Measurements from ENCODE around the gene PRKG1.

Gene PRKG1

GRCh38 chr10:51707392-51707791, 633.1 kb downstream of the PRKG1 start:
- Histone ChIP-seq H3K36me3 (ENCODE audit: control insufficient read depth, insufficient read depth, low read length) (no peaks in the 10 kb centered on the region), H3K9me3 (ENCODE audit: control insufficient read depth, low read length) (no peaks in the 10 kb centered on the region), H3K27ac (ENCODE audit: low read depth, low read length, severe bottlenecking) (no peak overlapping the region), H3K4me3 (ENCODE audit: extremely low read depth, insufficient read depth, low read length, poor library complexity, severe bottlenecking) (no peak overlapping the region), H3K4me1 (ENCODE audit: control insufficient read depth, insufficient read depth, low read length, poor library complexity, severe bottlenecking) (peaks cover 4% of the 10 kb centered on the region)
- 94 to 100% methylated on average over 1 to 6 of the region's 6 CpGs for WGBS, 2 experiments (ENCODE audit: insufficient coverage in 2 of 2)

GRCh38 chr10:51707821-51708424, 633.6 kb downstream of the PRKG1 start:
- no peak overlapping the region for H3K27ac ChIP-seq (ENCODE audit: low read depth, low read length, severe bottlenecking)
- WGBS, 2 experiments (ENCODE audit: insufficient coverage in 2 of 2) = 92 to 100% methylated on average over 2 of the region's 5 CpGs
- H3K9me3 ChIP-seq (ENCODE audit: control insufficient read depth, low read length) = no peaks in the 10 kb centered on the region
- H3K36me3 ChIP-seq (ENCODE audit: control insufficient read depth, insufficient read depth, low read length) = no peaks in the 10 kb centered on the region
- H3K4me1 ChIP-seq (ENCODE audit: control insufficient read depth, insufficient read depth, low read length, poor library complexity, severe bottlenecking) = peaks cover 4% of the 10 kb centered on the region
- no peak overlapping the region for H3K4me3 ChIP-seq (ENCODE audit: extremely low read depth, insufficient read depth, low read length, poor library complexity, severe bottlenecking)

GRCh38 chr10:51708609-51709008, 634.3 kb downstream of the PRKG1 start:
- H3K27ac ChIP-seq (ENCODE audit: low read depth, low read length, severe bottlenecking) = no peak overlapping the region
- H3K36me3 ChIP-seq (ENCODE audit: control insufficient read depth, insufficient read depth, low read length) = no peaks in the 10 kb centered on the region
- H3K4me3 ChIP-seq (ENCODE audit: extremely low read depth, insufficient read depth, low read length, poor library complexity, severe bottlenecking) = no peak overlapping the region
- WGBS, 2 experiments (ENCODE audit: insufficient coverage in 2 of 2) = 100% methylated on average over 1 to 2 of the region's 2 CpGs
- no peaks in the 10 kb centered on the region for H3K9me3 ChIP-seq (ENCODE audit: control insufficient read depth, low read length)
- H3K4me1 ChIP-seq (ENCODE audit: control insufficient read depth, insufficient read depth, low read length, poor library complexity, severe bottlenecking) = peaks cover 4% of the 10 kb centered on the region

DNA sequence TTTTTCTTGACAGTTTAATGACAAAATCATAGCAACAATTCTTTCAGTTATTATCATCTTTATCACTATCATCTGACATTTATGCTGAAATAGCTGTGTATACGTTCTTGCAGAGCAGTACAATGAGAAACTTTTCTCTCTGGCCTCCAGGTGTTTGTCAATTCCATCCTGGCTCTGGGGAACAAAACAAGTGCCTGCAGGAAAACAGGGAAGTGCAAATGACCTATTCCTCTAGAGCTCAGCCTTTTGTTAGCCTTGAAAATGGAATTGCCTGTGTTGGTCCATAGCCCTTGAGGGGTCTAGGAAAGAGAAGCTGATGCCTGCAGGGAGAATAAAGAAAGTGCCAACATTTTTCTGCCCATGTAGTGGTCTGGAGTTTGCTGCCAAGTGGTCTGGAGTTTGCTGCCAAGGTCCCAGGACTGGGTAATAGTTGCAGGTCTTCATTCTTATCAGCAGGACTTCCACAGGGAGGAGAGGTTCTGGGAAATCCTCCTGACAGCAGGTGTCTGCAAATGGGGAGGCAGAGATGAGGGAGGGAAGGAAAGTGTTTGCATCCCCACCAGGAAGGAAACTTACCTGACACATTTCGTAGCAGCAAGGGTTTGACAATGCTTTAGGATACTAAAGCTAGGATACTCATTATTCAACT, 635.2 kb downstream of the PRKG1 start:
- Histone ChIP-seq H3K36me3 (ENCODE audit: control insufficient read depth, insufficient read depth, low read length) (no peaks in the 10 kb centered on the region), H3K27ac (ENCODE audit: low read depth, low read length, severe bottlenecking) (no peak overlapping the region), H3K4me1 (ENCODE audit: control insufficient read depth, insufficient read depth, low read length, poor library complexity, severe bottlenecking) (peaks cover 4% of the 10 kb centered on the region), H3K9me3 (ENCODE audit: control insufficient read depth, low read length) (no peaks in the 10 kb centered on the region), H3K4me3 (ENCODE audit: extremely low read depth, insufficient read depth, low read length, poor library complexity, severe bottlenecking) (no peak overlapping the region)
- WGBS, 2 experiments (ENCODE audit: insufficient coverage in 2 of 2) = 63 to 100% methylated on average over 1 of the region's 2 CpGs

DNA sequence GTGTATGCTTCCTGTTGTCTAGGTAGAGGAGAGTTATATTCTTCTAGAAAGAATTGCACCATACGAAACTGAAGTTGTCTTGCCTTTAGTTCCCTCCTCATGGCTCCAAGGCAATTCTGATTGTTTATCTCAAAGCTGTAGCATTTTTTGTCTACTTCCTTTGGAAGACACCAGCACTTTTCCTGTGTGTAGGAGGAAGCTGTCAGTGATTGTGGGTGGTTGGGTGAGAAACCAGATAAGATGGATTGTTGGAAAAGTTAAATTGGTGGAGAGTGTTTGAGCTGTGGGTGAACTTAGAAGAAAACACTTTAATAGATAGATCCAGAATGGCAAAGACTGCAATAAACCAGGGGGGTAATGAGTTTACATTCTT, 637.2 kb downstream of the PRKG1 start:
- no CpG with 5 or more reads among the region's 1 CpG for WGBS, 2 experiments (ENCODE audit: insufficient coverage in 2 of 2)
- no peaks in the 10 kb centered on the region for H3K9me3 ChIP-seq (ENCODE audit: control insufficient read depth, low read length)
- peak overlapping the region; percentile 58 for H3K27ac ChIP-seq (ENCODE audit: low read depth, low read length, severe bottlenecking)
- H3K4me3 ChIP-seq (ENCODE audit: extremely low read depth, insufficient read depth, low read length, poor library complexity, severe bottlenecking) = no peak overlapping the region
- peaks cover 4% of the 10 kb centered on the region for H3K4me1 ChIP-seq (ENCODE audit: control insufficient read depth, insufficient read depth, low read length, poor library complexity, severe bottlenecking)
- H3K36me3 ChIP-seq (ENCODE audit: control insufficient read depth, insufficient read depth, low read length) = no peaks in the 10 kb centered on the region

DNA sequence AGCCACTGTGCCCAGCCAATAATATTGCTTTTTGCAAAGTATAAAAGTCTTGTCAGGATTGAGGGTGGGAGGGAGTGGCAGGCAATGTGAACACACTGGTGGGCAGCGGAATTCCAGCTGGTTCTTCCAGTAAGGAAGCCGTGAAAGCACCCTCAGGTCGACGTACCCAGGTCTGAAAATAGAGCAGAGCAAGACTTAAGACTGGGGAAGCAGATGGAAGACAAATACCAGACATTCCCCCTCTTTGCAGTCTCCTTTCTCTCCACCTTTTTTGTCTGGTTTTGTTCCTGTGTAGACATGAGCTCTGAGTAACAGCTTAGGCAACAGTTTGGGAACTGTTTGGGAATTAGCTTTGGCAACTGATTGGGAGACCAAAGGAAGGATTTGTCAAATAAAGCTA, 642.7 kb downstream of the PRKG1 start:
- WGBS, 2 experiments (ENCODE audit: insufficient coverage in 2 of 2) = 94 to 100% methylated on average over 1 to 4 of the region's 4 CpGs
- H3K27ac ChIP-seq (ENCODE audit: low read depth, low read length, severe bottlenecking) = no peak overlapping the region
- no peaks in the 10 kb centered on the region for H3K9me3 ChIP-seq (ENCODE audit: control insufficient read depth, low read length)

DNA sequence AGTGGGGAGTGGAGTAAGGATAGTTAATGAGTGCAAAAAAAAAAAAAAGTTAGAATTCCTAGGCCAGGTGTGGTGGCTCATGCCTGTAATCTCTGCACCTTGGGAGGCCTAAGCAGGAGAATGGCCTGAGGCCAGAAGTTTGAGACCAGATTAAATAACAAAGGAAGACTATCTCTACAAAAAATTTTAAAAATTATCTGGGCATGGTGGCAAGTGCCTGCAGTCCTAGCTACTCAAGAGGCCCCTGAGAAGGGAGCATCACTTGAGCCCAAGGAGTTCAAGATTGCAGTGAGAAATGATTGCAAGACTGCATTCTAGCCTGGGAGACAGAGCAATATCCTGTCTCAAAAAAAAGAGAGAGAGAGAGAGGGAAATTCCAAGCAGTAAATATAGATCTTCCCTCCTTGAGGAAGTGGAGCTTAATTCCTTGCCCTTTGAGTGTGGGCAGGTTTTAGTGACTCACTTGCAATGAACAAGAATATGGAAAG, 644.6 kb downstream of the PRKG1 start:
- H3K9me3 ChIP-seq (ENCODE audit: control insufficient read depth, low read length) = no peaks in the 10 kb centered on the region
- H3K4me1 ChIP-seq (ENCODE audit: control insufficient read depth, insufficient read depth, low read length, poor library complexity, severe bottlenecking) = peaks cover 7% of the 10 kb centered on the region
- H3K4me3 ChIP-seq (ENCODE audit: extremely low read depth, insufficient read depth, low read length, poor library complexity, severe bottlenecking) = no peak overlapping the region
- no peaks in the 10 kb centered on the region for H3K36me3 ChIP-seq (ENCODE audit: control insufficient read depth, insufficient read depth, low read length)
- H3K27ac ChIP-seq (ENCODE audit: low read depth, low read length, severe bottlenecking) = no peak overlapping the region

More for the DNA sequence above, 642.7 kb downstream of the PRKG1 start:
- Histone ChIP-seq H3K4me3 (ENCODE audit: extremely low read depth, insufficient read depth, low read length, poor library complexity, severe bottlenecking) (no peak overlapping the region), H3K4me1 (ENCODE audit: control insufficient read depth, insufficient read depth, low read length, poor library complexity, severe bottlenecking) (peaks cover 7% of the 10 kb centered on the region), H3K36me3 (ENCODE audit: control insufficient read depth, insufficient read depth, low read length) (no peaks in the 10 kb centered on the region)

DNA sequence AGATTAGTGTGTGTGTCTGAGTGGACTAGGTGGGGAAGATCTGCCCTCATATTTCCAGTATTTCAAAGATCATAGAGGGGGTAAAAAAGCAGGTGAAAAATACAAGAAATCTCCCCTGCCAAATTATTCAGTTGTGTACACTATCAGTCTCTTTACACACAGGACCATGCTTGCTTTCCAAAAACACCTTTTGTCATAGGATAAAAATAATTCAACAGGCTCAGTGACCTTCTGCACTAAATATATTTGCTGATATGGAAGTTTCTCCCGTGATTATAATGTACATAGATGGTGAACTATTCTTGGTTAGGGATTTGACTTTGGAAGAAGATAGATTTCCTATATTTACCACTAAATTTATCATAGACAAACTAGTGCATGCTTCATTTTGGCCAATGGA, 649.8 kb downstream of the PRKG1 start:
- no CpG with 5 or more reads among the region's 1 CpG for WGBS, 2 experiments (ENCODE audit: insufficient coverage in 2 of 2)
- H3K4me1 ChIP-seq (ENCODE audit: control insufficient read depth, insufficient read depth, low read length, poor library complexity, severe bottlenecking) = peaks cover 1% of the 10 kb centered on the region
- no peaks in the 10 kb centered on the region for H3K9me3 ChIP-seq (ENCODE audit: control insufficient read depth, low read length)
- no peak overlapping the region for H3K27ac ChIP-seq (ENCODE audit: low read depth, low read length, severe bottlenecking)
- no peak overlapping the region for H3K4me3 ChIP-seq (ENCODE audit: extremely low read depth, insufficient read depth, low read length, poor library complexity, severe bottlenecking)
- H3K36me3 ChIP-seq (ENCODE audit: control insufficient read depth, insufficient read depth, low read length) = no peaks in the 10 kb centered on the region

GRCh38 chr10:51729822-51730555, 655.7 kb downstream of the PRKG1 start:
- Histone ChIP-seq H3K9me3 (ENCODE audit: control insufficient read depth, low read length) (no peaks in the 10 kb centered on the region), H3K36me3 (ENCODE audit: control insufficient read depth, insufficient read depth, low read length) (no peaks in the 10 kb centered on the region), H3K27ac (ENCODE audit: low read depth, low read length, severe bottlenecking) (no peak overlapping the region), H3K4me3 (ENCODE audit: extremely low read depth, insufficient read depth, low read length, poor library complexity, severe bottlenecking) (no peak overlapping the region), H3K4me1 (ENCODE audit: control insufficient read depth, insufficient read depth, low read length, poor library complexity, severe bottlenecking) (peaks cover 4% of the 10 kb centered on the region)
- WGBS, 2 experiments (ENCODE audit: insufficient coverage in 2 of 2) = 80 to 94% methylated on average over 1 to 2 of the region's 7 CpGs

DNA sequence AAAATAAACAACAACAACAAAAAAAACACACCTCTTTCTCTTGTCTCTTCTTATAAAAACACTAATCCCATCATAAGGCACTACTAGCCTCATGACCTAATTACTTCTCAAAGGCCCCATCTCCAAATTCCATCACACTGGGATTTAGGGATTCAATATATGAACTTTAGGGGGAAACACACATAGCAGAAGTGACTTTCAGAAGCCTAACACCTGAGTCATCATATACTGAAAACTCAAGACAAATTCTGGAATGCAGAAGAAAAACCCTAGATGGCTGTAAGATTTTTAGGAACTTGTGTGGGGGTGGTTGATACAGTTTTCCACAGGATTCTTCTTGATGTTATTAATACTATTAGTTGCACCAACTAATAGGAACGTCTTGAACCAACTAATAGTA, 658.8 kb downstream of the PRKG1 start:
- H3K4me1 ChIP-seq (ENCODE audit: control insufficient read depth, insufficient read depth, low read length, poor library complexity, severe bottlenecking) = peaks cover 4% of the 10 kb centered on the region
- H3K36me3 ChIP-seq (ENCODE audit: control insufficient read depth, insufficient read depth, low read length) = no peaks in the 10 kb centered on the region
- H3K9me3 ChIP-seq (ENCODE audit: control insufficient read depth, low read length) = no peaks in the 10 kb centered on the region
- no CpG with 5 or more reads among the region's 1 CpG for WGBS, 2 experiments (ENCODE audit: insufficient coverage in 2 of 2)
- no peak overlapping the region for H3K4me3 ChIP-seq (ENCODE audit: extremely low read depth, insufficient read depth, low read length, poor library complexity, severe bottlenecking)
- H3K27ac ChIP-seq (ENCODE audit: low read depth, low read length, severe bottlenecking) = no peak overlapping the region

DNA sequence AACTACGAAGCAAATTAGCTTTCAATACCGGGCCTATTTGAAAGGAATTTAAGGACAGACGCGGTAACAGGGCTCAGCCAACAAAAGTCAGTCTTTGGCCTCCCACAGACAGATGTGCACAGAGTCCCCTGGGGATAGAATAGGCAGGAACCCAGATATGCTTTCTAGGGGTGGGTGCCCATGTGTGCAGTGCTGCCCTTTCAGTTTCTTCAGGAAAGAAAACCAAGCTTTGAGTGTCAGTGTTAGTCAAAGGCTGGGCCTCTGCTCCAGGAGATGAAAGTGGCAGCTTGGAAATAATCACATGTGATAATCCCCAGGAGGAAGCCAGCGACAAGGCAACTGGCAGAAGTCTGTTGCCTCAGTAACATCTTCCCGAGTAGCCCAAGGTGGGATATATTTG, 668.9 kb downstream of the PRKG1 start:
- 93 to 95% methylated on average over 4 of the region's 6 CpGs for WGBS, 2 experiments (ENCODE audit: insufficient coverage in 2 of 2)
- Histone ChIP-seq H3K36me3 (ENCODE audit: control insufficient read depth, insufficient read depth, low read length) (no peaks in the 10 kb centered on the region), H3K9me3 (ENCODE audit: control insufficient read depth, low read length) (no peaks in the 10 kb centered on the region), H3K4me1 (ENCODE audit: control insufficient read depth, insufficient read depth, low read length, poor library complexity, severe bottlenecking) (no peaks in the 10 kb centered on the region), H3K27ac (ENCODE audit: low read depth, low read length, severe bottlenecking) (no peak overlapping the region), H3K4me3 (ENCODE audit: extremely low read depth, insufficient read depth, low read length, poor library complexity, severe bottlenecking) (no peak overlapping the region)
